GM19324 (cell line): ENCODE data around the gene NOL8.

Experiments
- ATAC-seq: cut with Tn5 transposase; IDR thresholded peaks from one replicate; pipeline ENCODE4 v1.9.1; 2021; ENCODE audit warnings: mild to moderate bottlenecking, moderate library complexity; ENCODE audit not compliant: unreplicated experiment, low FRiP score

NOL8 gene

GRCh38 chr9:92325269-92325990 lies at the start of gene NOL8, which contains the start of gene CENPP:
Gene NOL8 (minus strand): TSS chr9:92325350. CDS start chr9:92324161, 1,189 bp downstream.
Gene CENPP (plus strand): TSS chr9:92325953.
- peak; percentile 95 for ATAC-seq

- ATAC-seq, result no peak
Measured at GRCh38 chr9:92373167-92373566, 48.0 kb upstream of the NOL8 start.

GRCh38 chr9:92369075-92369474 lies 43.9 kb upstream of the NOL8 start:
- ATAC-seq, result no peak

GRCh38 chr9:92360083-92360482 lies 34.9 kb upstream of the NOL8 start:
- no peak for ATAC-seq

- ATAC-seq, result no peak
Measured at GRCh38 chr9:92359394-92359995, 34.3 kb upstream of the NOL8 start.

- no peak for ATAC-seq
Measured at GRCh38 chr9:92353051-92353450, 27.9 kb upstream of the NOL8 start.

- ATAC-seq, result no peak
Measured at GRCh38 chr9:92350740-92351133, 25.6 kb upstream of the NOL8 start.

GRCh38 chr9:92349771-92350739 lies 24.9 kb upstream of the NOL8 start:
- no peak for ATAC-seq

GRCh38 chr9:92345582-92345981 lies 20.4 kb upstream of the NOL8 start:
- no peak for ATAC-seq

GRCh38 chr9:92342825-92343488 lies 17.8 kb upstream of the NOL8 start:
- no peak for ATAC-seq

GRCh38 chr9:92341578-92341977 lies 16.4 kb upstream of the NOL8 start:
- ATAC-seq, result no peak

- no peak for ATAC-seq
Measured at GRCh38 chr9:92333282-92333634, 8.1 kb upstream of the NOL8 start.

GRCh38 chr9:92332577-92333281 lies 7.6 kb upstream of the NOL8 start:
- no peak for ATAC-seq

GRCh38 chr9:92328225-92328624 lies 3.1 kb upstream of the NOL8 start:
- ATAC-seq, result no peak

- no peak for ATAC-seq
Measured at GRCh38 chr9:92327283-92327850, 2.2 kb upstream of the NOL8 start.

GRCh38 chr9:92325991-92326500 lies 896 bp upstream of the NOL8 start:
- ATAC-seq, result no peak

GRCh38 chr9:92324889-92325268 lies 271 bp downstream of the NOL8 start:
- ATAC-seq, result no peak

- no peak for ATAC-seq
Measured at GRCh38 chr9:92324431-92324830, 719 bp downstream of the NOL8 start.

- ATAC-seq, result no peak
Measured at GRCh38 chr9:92315456-92315855, 9.7 kb downstream of the NOL8 start.

GRCh38 chr9:92313624-92314012 lies 11.5 kb downstream of the NOL8 start:
- no peak for ATAC-seq
